Smooth muscle cell (in vitro differentiated cells): ENCODE data around the gene TICRR. TPM values are rescaled to one million over a fixed set of nuclear protein-coding genes. Genes with fewer than 3 reads are reported as not detected.

Source experiments
- DNase-seq: peaks from one replicate; lab custom pipeline; 2025; ENCODE audit not compliant: unreplicated experiment; lab: John Stamatoyannopoulos, UW
- H2AFZ ChIP-seq: fragments of 200-600 bp; sonication (generic); 2 replicates; pipeline ENCODE4 v1.6.0; 2016; ENCODE audit warnings: antibody characterized with exemption, low read depth, mild to moderate bottlenecking
- H3F3A ChIP-seq: fragments of 200-600 bp; sonication (generic); 2 replicates; pipeline ENCODE4 v1.6.0; 2017; ENCODE audit warnings: antibody characterized with exemption, low read depth
- H3K27ac ChIP-seq: fragments of 200-600 bp; sonication (generic); 2 replicates; pipeline ENCODE4 v1.5.1; 2016; ENCODE audit warnings: low read depth, mild to moderate bottlenecking
- H3K27me3 ChIP-seq: fragments of 200-600 bp; sonication (generic); 2 replicates; pipeline ENCODE4 v1.6.1; 2016; ENCODE audit warnings: low read depth, mild to moderate bottlenecking
- H3K36me3 ChIP-seq: fragments of 200-600 bp; sonication (generic); 2 replicates; pipeline ENCODE4 v1.5.1; 2016; ENCODE audit warnings: low read depth
- H3K4me1 ChIP-seq: fragments of 200-600 bp; sonication (generic); 2 replicates; pipeline ENCODE4 v1.5.1; 2016; ENCODE audit warnings: low read depth
- H3K4me2 ChIP-seq: fragments of 200-600 bp; sonication (generic); 2 replicates; pipeline ENCODE4 v1.6.0; 2016; ENCODE audit warnings: mild to moderate bottlenecking
- H3K4me3 ChIP-seq: fragments of 200-600 bp; sonication (generic); 2 replicates; pipeline ENCODE4 v1.5.1; 2016; ENCODE audit warnings: mild to moderate bottlenecking
- H3K79me2 ChIP-seq: fragments of 200-600 bp; sonication (generic); 2 replicates; pipeline ENCODE4 v1.6.0; 2016; ENCODE audit warnings: low read depth, mild to moderate bottlenecking
- H3K9ac ChIP-seq: fragments of 200-600 bp; sonication (generic); 2 replicates; pipeline ENCODE4 v1.6.0; 2016; ENCODE audit warnings: low read depth
- H3K9me3 ChIP-seq: fragments of 200-600 bp; sonication (generic); replicated peaks from 2 replicates; pipeline ENCODE4 v1.5.1; 2016; ENCODE audit warnings: low read depth
- H4K20me1 ChIP-seq: fragments of 200-600 bp; sonication (generic); 2 replicates; pipeline ENCODE4 v1.6.0; 2016; ENCODE audit warnings: low read depth
- WGBS: methylation state at CpG from one replicate; pipeline ENCODE4 v1.1.7; 2016; ENCODE audit warnings: low lambda C conversion rate; 5-methylcytosine and 5-hydroxymethylcytosine counted together
- polyA plus RNA-seq: library from polyadenylated mRNA; unstranded; fragments of >200 nt; fragmentation: Nextera tagmentation; extraction: Ambion mirVana; gene quantifications from 2 replicates; pipeline ENCODE4 v1.2.1, GENCODE V29; 2016
- total RNA-seq: library from RNA; depleted of rRNA; stranded (reverse); fragments of >200 nt; gene quantifications from 2 replicates; pipeline ENCODE4 v1.2.3, GENCODE V29; 2014
- TF ChIP-seq, protein P1 (sequence below): fragments of 200-600 bp; sonication (generic); IDR thresholded peaks from 2 replicates; pipeline ENCODE4 v1.5.1; 2017; ENCODE audit warnings: borderline replicate concordance, mild to moderate bottlenecking, antibody characterized with exemption; ENCODE audit not compliant: insufficient read depth, poor library complexity, severe bottlenecking

Gene TICRR
- total and polyA plus RNA-seq, 2 experiments from 2014 or later = 1.3 to 2.6 TPM

- no peaks in the 10 kb centered on the region for H3K27me3 ChIP-seq
Measured at GRCh38 chr15:89599021-89599420, 23.8 kb downstream of the TICRR start.

DNA sequence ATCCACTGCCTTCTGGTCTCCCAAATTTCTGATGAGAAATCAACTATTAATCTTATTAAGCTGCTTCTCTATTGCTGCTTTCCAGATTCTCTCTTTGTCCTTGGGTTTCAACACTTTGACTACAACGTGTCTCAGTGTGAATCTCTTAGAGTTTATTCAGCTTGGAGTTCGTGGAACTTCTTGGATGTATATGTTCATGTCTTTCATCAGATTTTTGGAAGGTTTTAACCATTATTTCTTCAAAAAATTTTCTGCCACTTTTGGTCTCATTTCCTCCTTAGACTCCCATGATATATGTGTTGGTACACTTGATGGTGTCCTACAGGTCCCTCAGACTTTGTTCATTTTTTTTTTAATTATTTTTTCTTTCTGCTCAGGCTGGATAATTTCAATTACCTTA lies 36.0 kb downstream of the TICRR start:
- Histone ChIP-seq H3K79me2 (no peaks in the 10 kb centered on the region), H3K4me3 (no peak overlapping the region), H2AFZ (no peak overlapping the region), H4K20me1 (no peaks in the 10 kb centered on the region), H3F3A (no peaks in the 10 kb centered on the region), H3K9ac (no peak overlapping the region), H3K27me3 (no peaks in the 10 kb centered on the region), H3K36me3 (peaks cover 8% of the 10 kb centered on the region), H3K9me3 (peaks cover 7% of the 10 kb centered on the region), H3K4me1 (no peaks in the 10 kb centered on the region), H3K27ac (no peak overlapping the region), H3K4me2 (no peak overlapping the region)
- no peak for DNase-seq
- TF ChIP-seq, protein P1, sequence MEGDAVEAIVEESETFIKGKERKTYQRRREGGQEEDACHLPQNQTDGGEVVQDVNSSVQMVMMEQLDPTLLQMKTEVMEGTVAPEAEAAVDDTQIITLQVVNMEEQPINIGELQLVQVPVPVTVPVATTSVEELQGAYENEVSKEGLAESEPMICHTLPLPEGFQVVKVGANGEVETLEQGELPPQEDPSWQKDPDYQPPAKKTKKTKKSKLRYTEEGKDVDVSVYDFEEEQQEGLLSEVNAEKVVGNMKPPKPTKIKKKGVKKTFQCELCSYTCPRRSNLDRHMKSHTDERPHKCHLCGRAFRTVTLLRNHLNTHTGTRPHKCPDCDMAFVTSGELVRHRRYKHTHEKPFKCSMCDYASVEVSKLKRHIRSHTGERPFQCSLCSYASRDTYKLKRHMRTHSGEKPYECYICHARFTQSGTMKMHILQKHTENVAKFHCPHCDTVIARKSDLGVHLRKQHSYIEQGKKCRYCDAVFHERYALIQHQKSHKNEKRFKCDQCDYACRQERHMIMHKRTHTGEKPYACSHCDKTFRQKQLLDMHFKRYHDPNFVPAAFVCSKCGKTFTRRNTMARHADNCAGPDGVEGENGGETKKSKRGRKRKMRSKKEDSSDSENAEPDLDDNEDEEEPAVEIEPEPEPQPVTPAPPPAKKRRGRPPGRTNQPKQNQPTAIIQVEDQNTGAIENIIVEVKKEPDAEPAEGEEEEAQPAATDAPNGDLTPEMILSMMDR = no peak
- WGBS = 95% methylated on average over 2 of the region's 2 CpGs

More at GRCh38 chr15:89599021-89599420, 23.8 kb downstream of the TICRR start:
- H3K4me1 ChIP-seq = no peaks in the 10 kb centered on the region
- H3K4me3 ChIP-seq = no peak overlapping the region
- H3K4me2 ChIP-seq = no peak overlapping the region
- no peaks in the 10 kb centered on the region for H3F3A ChIP-seq
- TF ChIP-seq, protein P1 = no peak
- H3K79me2 ChIP-seq = no peaks in the 10 kb centered on the region
- no peaks in the 10 kb centered on the region for H4K20me1 ChIP-seq
- H3K27ac ChIP-seq = no peak overlapping the region
- no peaks in the 10 kb centered on the region for H3K36me3 ChIP-seq
- no peaks in the 10 kb centered on the region for H3K9me3 ChIP-seq
- no peak overlapping the region for H3K9ac ChIP-seq
- WGBS = 96% methylated on average over 4 of the region's 4 CpGs
- DNase-seq = no peak
- no peak overlapping the region for H2AFZ ChIP-seq

DNA sequence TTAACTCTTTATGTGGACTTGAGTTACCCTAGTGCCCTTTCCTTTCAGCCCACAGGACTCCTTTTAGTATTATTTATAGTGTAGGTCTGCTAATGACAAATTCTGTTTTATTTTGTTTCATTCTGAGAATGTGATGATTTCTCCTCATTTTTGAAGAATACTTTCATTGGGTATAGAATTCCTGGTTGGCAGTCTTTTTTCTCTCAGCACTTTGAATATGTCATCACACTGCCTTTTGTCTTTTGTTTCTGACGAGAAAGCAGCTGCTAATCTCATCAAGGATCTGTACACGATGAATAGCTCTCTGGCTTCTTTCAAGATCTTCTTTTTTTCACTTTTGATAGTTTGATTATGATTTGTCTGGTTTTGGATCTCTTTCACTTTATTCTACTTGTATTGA lies 37.8 kb downstream of the TICRR start:
- Histone ChIP-seq H3K4me3 (no peak overlapping the region), H4K20me1 (no peaks in the 10 kb centered on the region), H3K9me3 (peaks cover 7% of the 10 kb centered on the region), H3K27ac (no peak overlapping the region), H3F3A (no peaks in the 10 kb centered on the region), H3K36me3 (peaks cover 8% of the 10 kb centered on the region), H3K79me2 (no peaks in the 10 kb centered on the region), H3K9ac (no peak overlapping the region), H3K27me3 (no peaks in the 10 kb centered on the region), H3K4me1 (no peaks in the 10 kb centered on the region), H2AFZ (no peak overlapping the region), H3K4me2 (no peak overlapping the region)
- TF ChIP-seq, protein P1 = no peak
- DNase-seq = no peak
- 92% methylated on average over 2 of the region's 2 CpGs for WGBS

DNA sequence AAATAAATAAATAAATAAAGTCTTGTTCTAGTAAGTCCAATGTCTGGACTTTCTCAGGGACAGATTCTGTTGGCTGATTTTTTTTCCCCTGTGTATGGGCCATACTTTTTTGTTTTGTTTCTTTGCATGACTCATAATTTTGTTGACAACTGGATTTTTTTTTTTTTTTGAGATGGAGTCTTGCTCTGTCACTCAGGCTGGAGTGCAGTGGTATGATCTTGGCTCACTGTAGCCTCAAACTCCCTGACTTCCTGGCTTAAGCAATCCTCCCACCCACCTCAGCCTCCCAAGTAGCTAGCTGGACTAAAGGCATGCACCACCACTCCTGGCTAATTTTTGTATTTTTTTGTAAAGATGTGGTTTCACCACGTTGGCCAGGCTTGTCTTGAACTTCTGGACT lies 38.9 kb downstream of the TICRR start:
- no peak overlapping the region for H3K9ac ChIP-seq

More for the DNA sequence above, 38.9 kb downstream of the TICRR start:
- peaks cover 8% of the 10 kb centered on the region for H3K36me3 ChIP-seq
- WGBS = 92% methylated on average over 1 of the region's 1 CpG
- no peak overlapping the region for H3K4me3 ChIP-seq
- no peak overlapping the region for H3K4me2 ChIP-seq
- DNase-seq = no peak
- no peak overlapping the region for H3K27ac ChIP-seq
- no peaks in the 10 kb centered on the region for H3K79me2 ChIP-seq
- no peaks in the 10 kb centered on the region for H3K4me1 ChIP-seq
- H3F3A ChIP-seq = no peaks in the 10 kb centered on the region
- TF ChIP-seq, protein P1 = no peak
- H3K27me3 ChIP-seq = no peaks in the 10 kb centered on the region
- H3K9me3 ChIP-seq = peaks cover 7% of the 10 kb centered on the region
- no peaks in the 10 kb centered on the region for H4K20me1 ChIP-seq
- H2AFZ ChIP-seq = no peak overlapping the region
